ENCODE measurements around the gene WFDC1. TPM values are rescaled to one million over a fixed set of nuclear protein-coding genes. Genes with fewer than 3 reads are reported as not detected.

Gene WFDC1
- total and polyA plus RNA-seq, 10 of the 15 experiments (the other 5 are each of a cell fraction or from before 2014, with no cell fraction given), result not detected

DNA sequence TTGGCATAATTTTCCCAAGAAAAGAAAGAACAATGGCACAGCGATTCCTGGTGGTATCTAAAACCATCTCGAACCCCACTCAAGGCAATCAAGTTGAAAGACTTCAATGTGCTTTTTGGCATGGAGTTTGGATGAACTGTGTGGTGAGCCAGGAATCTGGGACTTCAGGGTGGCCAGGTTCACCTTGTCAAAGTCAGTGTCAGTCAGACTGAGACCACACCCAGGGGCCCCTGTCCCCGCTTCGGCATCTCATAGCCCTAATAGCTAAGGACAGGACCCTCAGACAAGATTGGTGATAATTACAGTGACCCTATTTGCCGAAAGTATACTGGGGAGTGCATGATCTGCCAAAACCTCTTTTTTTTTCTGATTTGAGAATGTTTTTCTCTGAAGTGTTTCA is 25.8 kb downstream of the WFDC1 start (continued):
- TF ChIP-seq, protein P1, sequence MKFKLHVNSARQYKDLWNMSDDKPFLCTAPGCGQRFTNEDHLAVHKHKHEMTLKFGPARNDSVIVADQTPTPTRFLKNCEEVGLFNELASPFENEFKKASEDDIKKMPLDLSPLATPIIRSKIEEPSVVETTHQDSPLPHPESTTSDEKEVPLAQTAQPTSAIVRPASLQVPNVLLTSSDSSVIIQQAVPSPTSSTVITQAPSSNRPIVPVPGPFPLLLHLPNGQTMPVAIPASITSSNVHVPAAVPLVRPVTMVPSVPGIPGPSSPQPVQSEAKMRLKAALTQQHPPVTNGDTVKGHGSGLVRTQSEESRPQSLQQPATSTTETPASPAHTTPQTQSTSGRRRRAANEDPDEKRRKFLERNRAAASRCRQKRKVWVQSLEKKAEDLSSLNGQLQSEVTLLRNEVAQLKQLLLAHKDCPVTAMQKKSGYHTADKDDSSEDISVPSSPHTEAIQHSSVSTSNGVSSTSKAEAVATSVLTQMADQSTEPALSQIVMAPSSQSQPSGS (IDR thresholded peaks at IDR 0.05; ENCODE audit: low read length), result no peak
- no peak for TF ChIP-seq NFYB (IDR thresholded peaks at IDR 0.05; ENCODE audit: insufficient read depth, low read depth, low read length)
- no peak for TF ChIP-seq SRF (IDR thresholded peaks at IDR 0.05; ENCODE audit: low read depth in 2 of 2, low read length in 2 of 2)
- no peak for TF ChIP-seq HCFC1 (IDR thresholded peaks at IDR 0.05; ENCODE audit: low read length)

DNA sequence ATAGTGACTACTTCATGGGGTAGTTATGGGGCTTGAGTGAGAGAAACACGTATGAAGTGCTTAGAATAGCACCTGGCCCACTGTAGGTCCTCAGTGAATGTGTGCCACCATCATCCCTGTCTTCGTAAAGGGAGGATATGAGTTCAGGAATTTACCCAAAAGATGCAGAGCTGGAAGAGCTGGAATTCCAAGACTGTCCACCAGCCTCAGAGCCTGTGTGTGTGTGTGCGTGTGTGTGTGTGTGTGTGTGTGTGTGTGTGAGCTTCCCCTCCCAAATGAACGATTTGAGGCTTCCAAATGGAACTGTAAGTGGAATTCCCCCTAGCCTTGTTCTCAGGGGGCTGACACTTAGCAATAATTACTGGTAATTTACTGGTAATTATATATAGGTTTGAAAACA is 27.3 kb downstream of the WFDC1 start:
- SMC1A ChIA-PET (ENCODE audit: uncharacterized antibody, unreplicated experiment), result no interaction called here
- no TSS peak for BruUV-seq (replicated peaks)
- POLR2A ChIA-PET, result no interaction called here
- RAD21 ChIA-PET (ENCODE audit: unreplicated experiment), result no interaction called here
- H3K36me3 ChIP-seq (ENCODE audit: control insufficient read depth in 2 of 2, insufficient read depth in 2 of 2, low read length in 1 of 2), result no peaks in the 10 kb centered on the region
- CTCF ChIA-PET, result no interaction called here
- no peak overlapping the region for H2AFZ ChIP-seq (ENCODE audit: control insufficient read depth, low read depth, low read length)
- no peak overlapping the region for H3K4me2 ChIP-seq (ENCODE audit: control insufficient read depth, insufficient read depth)
- H3K4me1 ChIP-seq (ENCODE audit: control insufficient read depth, insufficient read depth, low read length), result no peaks in the 10 kb centered on the region
- H4K20me1 ChIP-seq (ENCODE audit: control insufficient read depth, insufficient read depth), result no peaks in the 10 kb centered on the region
- no peaks in the 10 kb centered on the region; the same call in 2 of the 3 replicates for H3K9me3 ChIP-seq (replicated peaks; ENCODE audit: control insufficient read depth, insufficient read depth, low read length)
- H3K79me2 ChIP-seq (ENCODE audit: control insufficient read depth, insufficient read depth, low read length), result no peaks in the 10 kb centered on the region
- no peak for FAIRE-seq
- in situ Hi-C loops (cut with MboI) (no loop called here), intact Hi-C loops (cut with micrococcal nuclease; ENCODE audit: unreplicated experiment) (no loop called here)
- H3K27me3 ChIP-seq (replicated peaks in 1 of 2; ENCODE audit: control insufficient read depth in 2 of 2, insufficient read depth in 2 of 2, low read length in 1 of 2), result peaks cover 0 to 1% of the 10 kb centered on the region in 2 experiments; a peak in 1 of 4 replicates
- no peak overlapping the region for H3K4me3 ChIP-seq
- H3K27ac ChIP-seq (ENCODE audit: control insufficient read depth, insufficient read depth), result no peak overlapping the region
- 0% methylated on average over 4 of the region's 4 CpGs for WGBS (ENCODE audit: insufficient coverage, insufficient replicate concordance, low lambda C conversion rate, missing lambda C conversion rate)
- H3K9ac ChIP-seq (ENCODE audit: control insufficient read depth, insufficient read depth, low read length), result no peak overlapping the region
- no peak for ATAC-seq
- DNase-seq (ENCODE audit: low read depth, low spot score), result no peak
- TF ChIP-seq YY1 (IDR thresholded peaks at IDR 0.05; ENCODE audit: low read depth, low read length) (no peak), PAX5 (IDR thresholded peaks at IDR 0.05; ENCODE audit: borderline replicate concordance, low read depth, low read length) (no peak), ZNF622 (IDR thresholded peaks at IDR 0.05) (no peak), SMAD1 (IDR thresholded peaks at IDR 0.05; ENCODE audit: low read depth, partially characterized antibody) (no peak), CBX3 (IDR thresholded peaks at IDR 0.05; ENCODE audit: borderline replicate concordance, low read depth) (no peak), KDM1A (IDR thresholded peaks at IDR 0.05; ENCODE audit: borderline replicate concordance) (no peak), NRF1 (conservative IDR thresholded peaks at IDR 0.05; ENCODE audit: low read depth, low read length) (no peak), ESRRA (IDR thresholded peaks at IDR 0.05; ENCODE audit: low read length) (no peak), SP1 (IDR thresholded peaks at IDR 0.05; ENCODE audit: low read depth, low read length) (no peak), SREBF1 (IDR thresholded peaks at IDR 0.05; ENCODE audit: low read length) (no peak), TAF1 (IDR thresholded peaks at IDR 0.05; ENCODE audit: borderline replicate concordance, low read depth, low read length) (no peak), CHD1 (IDR thresholded peaks at IDR 0.05; ENCODE audit: low read depth, low read length) (no peak), SPI1 (IDR thresholded peaks at IDR 0.05; ENCODE audit: borderline replicate concordance, insufficient read depth, low read depth, low read length) (no peak), ZBED1 (IDR thresholded peaks at IDR 0.05; ENCODE audit: borderline replicate concordance) (no peak), ZZZ3 (IDR thresholded peaks at IDR 0.05; ENCODE audit: control insufficient read depth, insufficient read length, low read depth) (no peak), ZBTB4 (CRISPR knock-in tag; IDR thresholded peaks at IDR 0.05) (no peak)
- TF ChIP-seq, protein P2, sequence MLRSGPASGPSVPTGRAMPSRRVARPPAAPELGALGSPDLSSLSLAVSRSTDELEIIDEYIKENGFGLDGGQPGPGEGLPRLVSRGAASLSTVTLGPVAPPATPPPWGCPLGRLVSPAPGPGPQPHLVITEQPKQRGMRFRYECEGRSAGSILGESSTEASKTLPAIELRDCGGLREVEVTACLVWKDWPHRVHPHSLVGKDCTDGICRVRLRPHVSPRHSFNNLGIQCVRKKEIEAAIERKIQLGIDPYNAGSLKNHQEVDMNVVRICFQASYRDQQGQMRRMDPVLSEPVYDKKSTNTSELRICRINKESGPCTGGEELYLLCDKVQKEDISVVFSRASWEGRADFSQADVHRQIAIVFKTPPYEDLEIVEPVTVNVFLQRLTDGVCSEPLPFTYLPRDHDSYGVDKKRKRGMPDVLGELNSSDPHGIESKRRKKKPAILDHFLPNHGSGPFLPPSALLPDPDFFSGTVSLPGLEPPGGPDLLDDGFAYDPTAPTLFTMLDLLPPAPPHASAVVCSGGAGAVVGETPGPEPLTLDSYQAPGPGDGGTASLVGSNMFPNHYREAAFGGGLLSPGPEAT (IDR thresholded peaks at IDR 0.05; ENCODE audit: low read depth), result no peak
